Jurkat, Clone E6-1 (cell line): Measurements from ENCODE around the gene C22orf31.
"Not testable (repeated sequence)": the region's sequence is repeated elsewhere in the genome, so short reads cannot be mapped to it uniquely, and the experiment has no call there.

Experiments used
- DNase-seq: peaks from one replicate; pipeline ENCODE4 v3.0.0-alpha.2; 2011; ENCODE audit warnings: low read depth, low spot score
- H3K4me3 ChIP-seq: 2 replicates; pipeline ENCODE4 v1.5.1; 2011; ENCODE audit warnings: mild to moderate bottlenecking, low read length, control low read depth, moderate library complexity

C22orf31 gene

DNA sequence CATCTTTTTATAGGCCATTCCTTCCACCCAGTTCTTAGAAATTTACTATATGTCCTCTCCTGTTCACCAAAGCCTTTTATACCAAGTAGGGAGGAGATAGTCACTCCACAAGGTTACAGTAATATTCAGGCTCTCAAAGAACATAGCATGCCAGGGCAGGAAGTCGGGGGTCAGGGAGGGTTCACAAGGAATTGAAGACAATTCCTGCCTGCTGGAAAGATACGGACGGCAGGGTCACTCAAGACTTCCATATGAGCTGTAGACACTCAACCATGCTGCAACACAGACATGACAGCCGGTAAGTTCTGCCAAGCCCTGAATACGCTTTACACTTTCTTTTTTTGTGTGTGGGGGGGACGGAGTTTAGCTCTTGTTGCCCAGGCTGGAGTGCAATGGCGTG lies 700 bp downstream of the C22orf31 start:
- no peak for DNase-seq
- no peak overlapping the region for H3K4me3 ChIP-seq

- no peak for DNase-seq
- H3K4me3 ChIP-seq = no peak overlapping the region
Measured at GRCh38 chr22:29060251-29060869, 1.3 kb downstream of the C22orf31 start.

- no peak overlapping the region for H3K4me3 ChIP-seq
- no peak for DNase-seq
Measured at GRCh38 chr22:29056472-29056871, 5.2 kb downstream of the C22orf31 start.

- H3K4me3 ChIP-seq = no peak overlapping the region
- no peak for DNase-seq
Measured at GRCh38 chr22:29055192-29055830, 6.3 kb downstream of the C22orf31 start.

DNA sequence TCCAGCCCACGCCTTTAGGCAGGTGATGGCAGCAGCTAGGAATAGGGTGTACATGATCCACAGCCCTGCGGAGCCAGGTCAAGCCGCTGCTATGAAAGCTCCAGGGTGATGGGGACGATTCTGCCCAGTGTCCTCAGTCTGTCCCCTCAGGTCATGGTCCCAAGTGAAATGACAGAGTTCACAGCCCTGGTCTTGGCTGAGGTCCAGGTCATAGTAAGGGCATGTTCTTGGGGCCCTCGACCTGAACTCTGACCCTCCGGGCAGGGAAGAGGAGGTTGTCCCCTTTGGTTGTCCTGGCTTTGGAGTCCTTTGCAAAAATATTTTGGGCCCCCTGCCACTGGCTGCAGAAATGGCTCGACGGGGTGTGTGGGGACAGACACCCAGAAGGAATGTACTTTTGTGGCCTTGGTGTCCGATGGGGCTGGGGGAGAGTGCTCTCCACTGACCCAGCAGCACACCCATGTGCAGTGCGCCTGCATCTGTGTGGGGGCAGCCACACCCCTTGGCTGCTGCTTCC lies 7.3 kb downstream of the C22orf31 start:
- DNase-seq = no peak

DNA sequence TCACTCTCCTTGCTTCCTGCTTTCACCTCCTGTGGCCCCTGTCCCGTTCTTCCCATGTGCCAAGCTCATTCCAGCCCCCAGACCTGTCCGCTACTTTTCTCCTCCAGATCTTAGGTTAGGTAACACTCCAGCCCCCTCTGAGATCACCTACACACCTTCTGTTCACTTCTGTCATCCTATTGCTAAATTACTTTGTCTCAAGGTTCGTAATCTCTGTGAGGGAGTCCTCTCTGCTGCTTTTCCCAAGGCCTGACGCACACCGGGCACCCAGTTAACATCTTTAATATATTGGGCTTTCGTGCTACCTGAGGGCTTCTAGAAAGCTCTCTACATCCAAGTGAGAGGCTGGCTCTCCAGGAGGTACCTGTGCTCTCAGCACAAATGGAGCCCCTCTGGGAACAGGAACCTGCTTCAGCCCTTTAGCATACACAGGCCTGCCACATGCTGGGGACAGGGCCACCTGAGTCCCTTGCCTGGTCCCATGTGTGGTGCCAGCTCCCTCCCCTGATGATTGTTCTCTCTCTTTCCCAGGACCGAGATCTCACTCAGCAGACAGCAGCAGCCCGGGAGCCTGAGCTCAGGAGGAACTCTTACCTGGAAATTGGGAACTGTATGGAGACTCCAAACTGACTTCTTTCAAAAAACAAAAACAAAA lies 8.5 kb downstream of the C22orf31 start:
- DNase-seq = no peak
- no peak overlapping the region for H3K4me3 ChIP-seq

More for the DNA sequence above, 7.3 kb downstream of the C22orf31 start:
- no peak overlapping the region for H3K4me3 ChIP-seq

- DNase-seq = no peak
- H3K4me3 ChIP-seq = no peak overlapping the region
Measured at GRCh38 chr22:29050457-29050856, 11.2 kb downstream of the C22orf31 start.

- no peak overlapping the region for H3K4me3 ChIP-seq
- DNase-seq = no peak
Measured at GRCh38 chr22:29049655-29050263, 11.9 kb downstream of the C22orf31 start.

- no peak overlapping the region for H3K4me3 ChIP-seq
- no peak for DNase-seq
Measured at GRCh38 chr22:29048822-29049654, 12.6 kb downstream of the C22orf31 start.

DNA sequence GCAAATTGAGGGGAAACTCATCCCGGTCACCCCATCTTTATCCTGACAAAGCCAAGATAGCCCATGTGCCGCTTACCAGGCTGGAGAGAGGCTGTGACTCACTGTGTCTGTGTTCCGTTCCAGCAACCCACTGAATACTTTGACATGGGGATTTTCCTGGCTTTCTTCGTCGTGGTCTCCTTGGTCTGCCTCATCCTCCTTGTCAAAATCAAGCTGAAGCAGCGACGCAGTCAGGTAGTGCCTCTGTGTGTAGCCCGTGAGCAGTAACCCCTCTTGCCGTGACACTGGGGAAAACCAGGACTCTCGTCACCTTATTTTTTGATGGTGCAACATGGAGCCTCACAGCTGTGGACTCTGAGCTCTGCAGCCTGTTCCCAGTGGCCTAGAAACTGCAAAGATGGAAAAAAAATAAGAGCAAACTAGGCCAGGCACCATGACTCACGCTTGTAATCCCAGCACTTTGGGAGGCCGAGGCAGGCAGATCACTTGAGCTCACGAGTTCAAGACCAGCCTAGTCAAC lies 16.9 kb downstream of the C22orf31 start:
- DNase-seq = no peak
- no peak overlapping the region for H3K4me3 ChIP-seq

GRCh38 chr22:29043906-29044575 lies 17.6 kb downstream of the C22orf31 start:
- DNase-seq = no peak

GRCh38 chr22:29041408-29041807 lies 20.2 kb downstream of the C22orf31 start:
- no peak for DNase-seq
- no peak overlapping the region for H3K4me3 ChIP-seq

More at GRCh38 chr22:29043906-29044575, 17.6 kb downstream of the C22orf31 start:
- H3K4me3 ChIP-seq = no peak overlapping the region

- peak; percentile 78 for DNase-seq
- no peak overlapping the region for H3K4me3 ChIP-seq
Measured at GRCh38 chr22:29040385-29041275, 21.0 kb downstream of the C22orf31 start.

DNA sequence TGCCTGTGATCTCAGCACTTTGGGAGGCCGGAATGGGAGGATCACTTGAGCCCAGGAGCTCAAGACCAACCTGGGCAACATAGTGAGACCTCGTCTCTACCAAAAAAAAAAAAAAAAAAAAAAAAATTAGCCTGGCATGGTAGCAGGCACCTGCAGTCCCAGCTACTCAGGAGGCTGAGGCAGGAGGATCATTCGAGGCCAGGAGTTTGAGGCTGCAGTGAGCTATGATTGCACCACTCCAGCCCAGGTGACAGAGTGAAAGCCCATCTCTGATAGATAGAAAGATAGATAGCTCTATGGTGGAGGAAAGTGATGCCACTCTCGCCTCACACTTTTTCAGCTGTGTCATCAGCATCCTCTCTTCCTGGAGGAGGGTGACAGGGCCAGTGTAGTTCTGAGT lies 21.9 kb downstream of the C22orf31 start:
- not testable (repeated sequence) for H3K4me3 ChIP-seq, DNase-seq

- no peak for DNase-seq
- H3K4me3 ChIP-seq = no peak overlapping the region
Measured at GRCh38 chr22:29039148-29039547, 22.5 kb downstream of the C22orf31 start.

GRCh38 chr22:29037340-29037932 lies 24.2 kb downstream of the C22orf31 start:
- H3K4me3 ChIP-seq = no peak overlapping the region
- DNase-seq = no peak

DNA sequence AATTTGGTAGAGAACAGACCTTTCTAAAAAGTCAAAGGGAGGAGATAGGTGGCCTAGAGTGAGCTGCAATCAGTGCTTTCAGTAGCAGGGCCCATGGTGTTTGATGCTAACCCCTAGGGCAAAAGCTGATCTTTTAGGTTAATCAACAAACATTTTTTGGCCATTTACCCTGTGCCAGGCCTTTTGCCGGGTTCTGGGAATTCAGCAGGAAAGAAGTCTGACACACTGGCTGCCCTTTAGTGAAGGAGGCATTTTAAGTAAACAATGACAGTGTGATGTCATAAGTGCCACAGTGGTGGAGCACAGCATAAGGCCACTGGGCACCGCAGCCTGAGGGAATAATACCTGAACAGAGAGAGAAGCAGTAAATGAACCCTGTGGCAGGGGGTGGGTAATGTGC lies 29.0 kb downstream of the C22orf31 start:
- no peak overlapping the region for H3K4me3 ChIP-seq
- DNase-seq = no peak
